Loucy (cell line): ENCODE measurements around the gene ADAD2.

Source experiments
- H2AFZ ChIP-seq: fragments of 200-600 bp; sonication (generic); 2 replicates; pipeline ENCODE4 v1.6.0; 2016; ENCODE audit warnings: antibody characterized with exemption, mild to moderate bottlenecking, low read length, moderate library complexity
- H3F3A ChIP-seq: fragments of 200-600 bp; 2 replicates; pipeline ENCODE4 v1.6.0; 2016; ENCODE audit warnings: antibody characterized with exemption, low read depth, mild to moderate bottlenecking
- H3K27me3 ChIP-seq: fragments of 200-600 bp; sonication (generic); 2 replicates; pipeline ENCODE4 v1.6.1; 2014; ENCODE audit warnings: low read length, mild to moderate bottlenecking; ENCODE audit not compliant: insufficient read depth, poor library complexity, severe bottlenecking
- H3K36me3 ChIP-seq: fragments of 200-600 bp; sonication (generic); 2 replicates; pipeline ENCODE4 v1.6.1; 2016; ENCODE audit warnings: low read length; ENCODE audit not compliant: insufficient read depth
- H3K4me1 ChIP-seq: fragments of 200-600 bp; sonication (generic); 2 replicates; pipeline ENCODE4 v1.5.1; 2014; ENCODE audit warnings: low read length, mild to moderate bottlenecking; ENCODE audit not compliant: insufficient read depth, poor library complexity, severe bottlenecking
- H3K4me2 ChIP-seq: fragments of 200-600 bp; sonication (generic); 2 replicates; pipeline ENCODE4 v1.6.0; 2014; ENCODE audit warnings: antibody characterized with exemption, low read length, low read depth, mild to moderate bottlenecking; ENCODE audit not compliant: poor library complexity, severe bottlenecking
- H3K4me3 ChIP-seq: fragments of 200-600 bp; sonication (generic); 2 replicates; pipeline ENCODE4 v1.5.1; 2014; ENCODE audit warnings: low read length, mild to moderate bottlenecking, mixed read lengths; ENCODE audit not compliant: poor library complexity, severe bottlenecking
- H3K79me2 ChIP-seq: fragments of 200-600 bp; sonication (generic); 2 replicates; pipeline ENCODE4 v1.6.1; 2014; ENCODE audit warnings: low read length; ENCODE audit not compliant: insufficient read depth
- H3K9ac ChIP-seq: fragments of 200-600 bp; sonication (generic); 2 replicates; pipeline ENCODE4 v1.6.0; 2014; ENCODE audit warnings: mild to moderate bottlenecking, low read depth, low read length, moderate library complexity; ENCODE audit not compliant: poor library complexity, severe bottlenecking
- H3K9me2 ChIP-seq: fragments of 200-600 bp; sonication (generic); replicated peaks from 2 replicates; pipeline ENCODE4 v1.6.1; 2016; ENCODE audit warnings: low read depth, low read length, mixed read lengths
- H3K9me3 ChIP-seq: fragments of 200-600 bp; sonication (generic); 2 replicates; pipeline ENCODE4 v1.6.1; 2014; ENCODE audit warnings: mild to moderate bottlenecking, antibody characterized with exemption, low read length, low read depth; ENCODE audit not compliant: insufficient read depth
- H4K20me1 ChIP-seq: fragments of 200-600 bp; sonication (generic); 2 replicates; pipeline ENCODE4 v1.6.0; 2014; ENCODE audit warnings: antibody characterized with exemption, low read length, mild to moderate bottlenecking; ENCODE audit not compliant: insufficient read depth, poor library complexity, severe bottlenecking
- CTCF ChIP-seq: fragments of 200-600 bp; sonication (generic); conservative IDR thresholded peaks from 2 replicates; pipeline ENCODE4 v1.5.1; 2014; ENCODE audit warnings: mild to moderate bottlenecking, antibody characterized with exemption, low read length
- EZH2phosphoT487 ChIP-seq: fragments of 200-600 bp; IDR thresholded peaks from 2 replicates; pipeline ENCODE4 v1.6.1; 2018; ENCODE audit warnings: antibody characterized with exemption, mild to moderate bottlenecking, moderate library complexity, borderline replicate concordance

ADAD2 gene

GRCh38 chr16:84228256-84228838 lies 37.4 kb downstream of the ADAD2 start:
- Histone ChIP-seq H3K9ac (no peak overlapping the region), H2AFZ (no peak overlapping the region), H3K4me2 (no peak overlapping the region)

GRCh38 chr16:84229471-84229870 lies 38.5 kb downstream of the ADAD2 start:
- Histone ChIP-seq H2AFZ (no peak overlapping the region), H3K4me3 (no peak overlapping the region), H3F3A (no peaks in the 10 kb centered on the region), H3K36me3 (no peaks in the 10 kb centered on the region), H4K20me1 (no peaks in the 10 kb centered on the region), H3K9ac (no peak overlapping the region), H3K4me1 (no peaks in the 10 kb centered on the region), H3K27me3 (no peaks in the 10 kb centered on the region), H3K4me2 (no peak overlapping the region), H3K9me3 (no peaks in the 10 kb centered on the region), H3K79me2 (no peaks in the 10 kb centered on the region), H3K9me2 (no peaks in the 10 kb centered on the region)
- TF ChIP-seq EZH2phosphoT487 (no peak), CTCF (no peak)

More at GRCh38 chr16:84228256-84228838, 37.4 kb downstream of the ADAD2 start:
- H4K20me1 ChIP-seq = no peaks in the 10 kb centered on the region
- H3K36me3 ChIP-seq = no peaks in the 10 kb centered on the region
- H3K4me1 ChIP-seq = no peaks in the 10 kb centered on the region
- no peaks in the 10 kb centered on the region for H3K9me3 ChIP-seq
- no peak overlapping the region for H3K4me3 ChIP-seq
- no peaks in the 10 kb centered on the region for H3K27me3 ChIP-seq
- H3K79me2 ChIP-seq = no peaks in the 10 kb centered on the region
- H3F3A ChIP-seq = no peaks in the 10 kb centered on the region
- no peak for TF ChIP-seq CTCF
- no peak for TF ChIP-seq EZH2phosphoT487
- H3K9me2 ChIP-seq = no peaks in the 10 kb centered on the region

GRCh38 chr16:84232060-84232459 lies 41.1 kb downstream of the ADAD2 start:
- H3K9me2 ChIP-seq = no peaks in the 10 kb centered on the region
- no peak overlapping the region for H2AFZ ChIP-seq
- H3K27me3 ChIP-seq = no peaks in the 10 kb centered on the region
- no peaks in the 10 kb centered on the region for H3F3A ChIP-seq
- TF ChIP-seq CTCF (no peak), EZH2phosphoT487 (no peak)
- no peak overlapping the region for H3K9ac ChIP-seq
- H3K36me3 ChIP-seq = no peaks in the 10 kb centered on the region
- H3K9me3 ChIP-seq = no peaks in the 10 kb centered on the region
- H3K4me3 ChIP-seq = no peak overlapping the region
- no peaks in the 10 kb centered on the region for H4K20me1 ChIP-seq
- H3K4me2 ChIP-seq = no peak overlapping the region
- no peaks in the 10 kb centered on the region for H3K4me1 ChIP-seq
- H3K79me2 ChIP-seq = no peaks in the 10 kb centered on the region
